ENCODE results near the gene GATAD1.

- TF ChIP-seq CTCF (IDR thresholded peaks at IDR 0.05) (no peak), POLR2A (IDR thresholded peaks at IDR 0.05) (no peak)
These were observed 47.3 kb upstream of the GATAD1 start for GRCh38 chr7:92400013-92400412.

All from adrenal gland (tissue), 5 donors.